Vagina (tissue), 2 donors: ENCODE measurements around the gene TMEM245.

Experiments used
- CTCF ChIP-seq, 3 experiments: fragments of 450-650 bp in 2 of 3; fragments of 200-600 bp in 1 of 3; sonication (generic) in 1 of 3; IDR thresholded peaks; one replicate each; pipeline ENCODE4 v1.5.1; 2017 to 2019; ENCODE audit warnings: antibody characterized with exemption in 3 of 3, mild to moderate bottlenecking in 2 of 3, moderate library complexity in 2 of 3
- POLR2A ChIP-seq, 2 donors: fragments of 450-650 bp; IDR thresholded peaks; one replicate each; pipeline ENCODE4 v1.6.1; 2017; ENCODE audit warnings: antibody characterized with exemption in 2 of 2, mild to moderate bottlenecking in 2 of 2, moderate library complexity in 2 of 2

- no peak for TF ChIP-seq CTCF (IDR thresholded peaks at IDR 0.05)
- TF ChIP-seq POLR2A (IDR thresholded peaks at IDR 0.05): no peak
These were observed 46.5 kb upstream of the TMEM245 start for GRCh38 chr9:109166171-109166770.
